ENCODE measurements around the gene LCE3C.
"Not testable (repeated sequence)": the region's sequence is repeated elsewhere in the genome, so short reads cannot be mapped to it uniquely, and the experiment has no call there.

LCE3C gene

GRCh38 chr1:152599934-152600333 is at the start of gene LCE3C:
TSS of gene LCE3C (plus strand) at chr1:152600234. CDS start at chr1:152600732, 498 bp downstream.
- no peak for DNase-seq

- DNase-seq, result no peak
Measured at GRCh38 chr1:152565115-152565514, 34.9 kb upstream of the LCE3C start.

GRCh38 chr1:152565535-152566215 is 34.4 kb upstream of the LCE3C start:
- DNase-seq, result no peak

GRCh38 chr1:152566681-152567080 is 33.4 kb upstream of the LCE3C start, which contains the start of gene LCE3E:
TSS of gene LCE3E (minus strand) at chr1:152566780. CDS start at chr1:152566208, 572 bp downstream.
- DNase-seq, result no peak

- DNase-seq, result no peak
Measured at GRCh38 chr1:152577168-152577567, 22.9 kb upstream of the LCE3C start.

- DNase-seq, result not testable (repeated sequence)
Measured at GRCh38 chr1:152579526-152579925, 20.5 kb upstream of the LCE3C start.

- DNase-seq, result no peak
Measured at GRCh38 chr1:152580433-152580832, 19.6 kb upstream of the LCE3C start, which contains the start of gene LCE3D. TSS of gene LCE3D (minus strand) at chr1:152580516. CDS start at chr1:152579936, 580 bp downstream.

- DNase-seq, result no peak
Measured at GRCh38 chr1:152582647-152583046, 17.4 kb upstream of the LCE3C start.

- no peak for DNase-seq
Measured at GRCh38 chr1:152585586-152585985, 14.4 kb upstream of the LCE3C start.

GRCh38 chr1:152596986-152597385 is 3.0 kb upstream of the LCE3C start:
- DNase-seq, result no peak

GRCh38 chr1:152613511-152613910 is 13.5 kb downstream of the LCE3C start, which contains the start of gene LCE3B:
TSS of gene LCE3B (plus strand) at chr1:152613811. CDS start at chr1:152613811, 0 bp downstream.
- DNase-seq, result no peak

GRCh38 chr1:152621993-152622392 is 22.0 kb downstream of the LCE3C start:
- DNase-seq, result no peak

- no peak for DNase-seq
Measured at GRCh38 chr1:152622803-152623202, 22.8 kb downstream of the LCE3C start, which contains the start of gene LCE3A. TSS of gene LCE3A (minus strand) at chr1:152623103. CDS start at chr1:152623103, 0 bp downstream.

GRCh38 chr1:152623203-152623844 is 23.3 kb downstream of the LCE3C start:
- DNase-seq, result no peak

GRCh38 chr1:152626744-152627143 is 26.7 kb downstream of the LCE3C start:
- DNase-seq, result no peak

- DNase-seq, result no peak
Measured at GRCh38 chr1:152630596-152630995, 30.6 kb downstream of the LCE3C start.

GRCh38 chr1:152640351-152640750 is 40.3 kb downstream of the LCE3C start:
- DNase-seq, result no peak

- DNase-seq, result no peak
Measured at GRCh38 chr1:152643945-152644344, 43.9 kb downstream of the LCE3C start.

GRCh38 chr1:152645146-152645545 is 45.1 kb downstream of the LCE3C start:
- no peak for DNase-seq

GRCh38 chr1:152646656-152647055 is 46.6 kb downstream of the LCE3C start:
- DNase-seq, result no peak
